HG03432 (cell line): ENCODE results near the gene SAP30BP.

Experiments
- ATAC-seq: cut with Tn5 transposase; IDR thresholded peaks from one replicate; pipeline ENCODE4 v1.9.1; 2021; ENCODE audit warnings: mild to moderate bottlenecking, moderate library complexity; ENCODE audit not compliant: unreplicated experiment

SAP30BP gene

DNA sequence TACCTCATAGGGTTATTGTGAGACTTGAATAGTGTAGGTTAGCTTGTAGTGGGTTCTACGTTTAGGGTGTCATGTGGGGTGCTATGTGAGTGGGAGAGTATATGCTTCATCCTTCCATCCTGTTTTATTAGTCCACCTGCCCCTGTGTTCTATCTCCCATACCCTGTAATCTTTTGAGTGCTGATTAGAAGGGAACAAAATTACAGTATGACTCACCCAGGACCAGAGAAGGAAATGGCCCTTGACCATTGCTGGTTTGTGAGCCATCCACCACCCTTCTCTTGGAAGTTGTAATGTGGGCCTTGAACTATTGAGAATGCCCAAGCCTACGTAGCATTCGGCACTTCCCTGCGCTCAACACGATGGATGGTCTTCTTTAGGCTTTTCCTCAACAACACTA is 17.1 kb downstream of the SAP30BP start:
- no peak for ATAC-seq

DNA sequence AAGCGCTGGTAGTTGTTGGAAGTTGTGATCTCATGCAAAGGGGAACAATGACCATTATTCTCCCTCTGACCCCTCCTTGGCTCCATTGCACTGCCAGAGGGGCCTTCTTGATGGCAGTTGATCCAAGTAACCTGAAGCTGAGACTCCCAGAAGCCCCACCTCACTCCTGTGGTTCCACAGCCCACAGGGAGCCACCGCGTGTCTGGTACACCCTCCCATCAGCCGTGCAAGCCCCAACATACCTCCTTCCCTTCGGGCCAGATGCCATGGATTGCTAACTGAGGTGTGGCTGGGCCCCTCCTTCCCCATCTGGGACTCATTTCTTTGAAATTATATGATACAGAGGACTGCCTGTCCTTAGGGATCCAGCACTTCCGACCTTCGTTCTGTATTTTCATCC is 17.8 kb downstream of the SAP30BP start:
- ATAC-seq, result no peak

DNA sequence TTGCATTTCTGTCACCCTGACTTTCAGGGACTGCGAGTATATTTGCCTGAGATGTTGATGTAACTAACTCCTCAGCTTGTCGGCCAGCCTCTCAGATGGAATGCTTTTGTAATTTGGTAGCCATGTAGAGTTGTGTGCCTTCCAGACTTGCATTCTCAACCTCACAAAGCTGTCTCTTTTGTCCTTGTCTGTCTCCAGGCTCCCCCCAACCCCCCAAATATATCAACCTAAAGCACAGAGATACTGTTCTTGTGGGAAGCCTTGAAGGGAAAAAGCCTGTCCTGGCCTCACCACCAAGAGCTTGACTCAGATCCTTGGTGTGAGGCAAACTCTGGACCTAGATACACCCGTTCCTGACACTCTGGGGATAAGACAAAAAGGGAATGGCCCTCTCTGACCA is 18.4 kb downstream of the SAP30BP start:
- no peak for ATAC-seq

DNA sequence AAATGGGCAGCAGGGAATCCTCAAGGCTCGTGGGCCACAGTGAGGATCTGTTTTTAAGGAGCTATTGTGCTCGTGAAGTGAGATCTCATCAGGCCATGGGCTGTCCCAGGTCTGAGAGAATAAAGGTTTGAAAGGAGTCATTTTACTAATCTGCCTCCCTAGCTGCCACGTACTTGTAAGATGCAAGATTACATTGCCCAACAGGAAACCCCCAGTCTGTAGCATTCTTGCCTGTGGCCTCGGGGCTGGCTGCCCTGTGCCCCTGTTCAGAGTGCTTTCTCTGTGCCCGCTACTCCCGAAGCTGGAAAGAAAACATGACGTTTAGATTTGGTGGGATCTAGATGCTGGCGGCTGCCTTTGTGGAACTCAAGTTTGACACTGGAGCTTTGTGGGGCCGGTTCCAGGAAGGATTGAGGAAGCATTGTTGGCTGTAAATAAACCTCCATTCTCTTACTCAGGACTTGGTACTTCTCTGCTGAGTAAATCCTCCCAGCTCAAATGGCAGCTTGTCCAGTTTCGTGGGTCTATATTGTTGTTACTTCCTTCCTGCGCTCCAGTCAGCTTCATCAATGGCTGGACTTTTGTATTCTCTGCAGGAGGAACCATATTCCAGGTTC is 21.2 kb downstream of the SAP30BP start:
- ATAC-seq, result no peak

DNA sequence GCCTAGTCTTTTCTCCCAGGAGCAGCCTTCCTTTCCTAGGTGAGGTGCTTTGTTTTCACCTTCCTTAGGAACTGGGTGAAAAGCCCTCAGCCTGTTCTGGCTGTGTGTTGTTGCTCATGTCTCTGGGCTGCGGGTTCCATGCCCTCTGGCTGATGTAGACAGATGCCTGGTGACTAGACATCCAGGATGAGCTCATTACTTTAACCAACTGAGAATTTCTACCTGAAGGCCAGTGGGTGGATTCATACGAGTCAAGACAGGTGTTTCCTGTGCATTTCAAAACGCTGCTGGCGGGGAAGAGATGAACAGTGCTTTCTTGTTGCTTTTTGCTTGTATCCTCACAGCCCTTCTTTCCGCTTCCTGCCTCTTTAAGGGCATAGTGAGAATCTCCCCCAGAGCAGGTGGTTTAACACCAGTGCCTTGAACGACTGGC is 22.3 kb downstream of the SAP30BP start:
- no peak for ATAC-seq

DNA sequence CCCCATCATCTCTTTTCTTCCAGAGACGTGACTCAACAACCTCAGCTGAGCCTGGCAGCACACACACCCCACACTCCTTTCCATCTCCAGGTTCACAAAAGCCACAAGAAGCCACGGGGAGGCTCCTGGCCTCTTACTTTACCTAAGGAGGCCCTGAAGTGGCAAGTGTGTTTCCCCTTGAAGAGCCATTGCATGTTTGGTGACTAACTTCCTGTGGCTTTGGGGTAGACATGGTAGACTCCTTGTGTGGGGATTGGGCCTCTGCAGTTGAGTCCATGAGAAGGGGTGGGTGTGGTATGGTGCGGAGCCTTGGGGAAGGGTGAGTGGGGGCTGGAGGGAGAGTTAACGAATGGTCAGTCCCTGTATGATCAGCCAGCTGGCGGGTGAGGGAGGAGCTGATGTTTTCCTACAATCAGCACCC is 24.2 kb downstream of the SAP30BP start:
- ATAC-seq, result no peak

DNA sequence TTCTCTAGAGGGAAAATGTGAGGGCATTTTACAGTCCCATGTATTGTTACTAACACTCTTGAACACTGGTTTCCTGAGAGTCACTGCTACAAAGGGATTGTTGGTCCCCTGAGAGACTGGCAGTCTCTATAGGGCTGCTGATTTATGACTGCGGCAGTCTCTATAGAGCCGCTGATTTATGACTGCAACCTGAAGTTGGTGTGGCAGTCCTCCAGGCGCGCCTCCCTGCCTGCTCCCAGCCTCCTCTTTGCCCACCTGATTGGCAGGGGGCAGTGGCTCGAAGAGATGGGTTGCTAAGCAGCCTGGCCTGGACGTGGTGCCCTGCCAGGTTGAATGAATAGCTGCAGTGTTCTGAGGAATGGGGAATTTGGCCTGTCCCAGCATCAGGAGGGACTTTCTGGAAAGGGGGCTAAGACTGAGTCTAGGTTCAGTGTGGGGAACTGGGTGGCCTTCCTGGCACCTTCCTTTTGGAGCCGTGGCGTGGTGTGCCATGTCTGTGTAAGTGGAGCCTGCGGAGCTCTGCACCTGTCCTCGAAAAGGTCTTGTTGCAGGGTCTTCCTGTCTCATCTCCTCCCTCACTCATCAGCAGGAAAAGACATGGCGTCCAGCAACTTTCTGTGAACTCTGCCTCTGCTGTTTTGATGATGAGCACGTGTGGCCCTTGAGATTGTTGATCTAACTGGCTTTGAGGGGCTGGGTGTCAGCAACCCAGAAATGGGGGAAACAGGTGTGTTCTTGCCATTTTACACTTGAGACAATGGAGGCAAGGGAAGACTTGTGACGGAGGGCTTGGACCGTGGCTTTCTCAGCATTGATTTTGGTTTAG is 24.9 kb downstream of the SAP30BP start:
- ATAC-seq, result no peak

DNA sequence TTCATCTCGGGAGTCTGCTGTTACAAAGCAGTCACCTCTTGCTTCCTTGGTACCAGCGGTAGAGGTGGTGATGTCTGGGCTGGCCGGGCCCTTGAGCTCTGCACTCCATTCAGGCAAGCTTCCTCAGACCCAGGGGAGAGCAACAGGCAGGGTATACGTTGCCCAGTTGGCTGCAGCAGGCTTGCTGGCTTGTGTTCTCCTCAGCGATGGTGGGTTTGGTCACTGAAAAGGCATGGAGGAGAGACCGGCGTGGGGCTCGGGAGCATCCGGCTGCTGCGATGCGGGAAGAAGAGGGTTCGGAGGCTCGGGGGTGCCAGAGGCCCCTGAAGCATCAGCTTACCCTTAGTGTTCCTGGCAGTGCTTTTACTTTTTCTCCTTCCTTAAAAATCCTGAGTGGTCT is 25.8 kb downstream of the SAP30BP start:
- ATAC-seq, result no peak

DNA sequence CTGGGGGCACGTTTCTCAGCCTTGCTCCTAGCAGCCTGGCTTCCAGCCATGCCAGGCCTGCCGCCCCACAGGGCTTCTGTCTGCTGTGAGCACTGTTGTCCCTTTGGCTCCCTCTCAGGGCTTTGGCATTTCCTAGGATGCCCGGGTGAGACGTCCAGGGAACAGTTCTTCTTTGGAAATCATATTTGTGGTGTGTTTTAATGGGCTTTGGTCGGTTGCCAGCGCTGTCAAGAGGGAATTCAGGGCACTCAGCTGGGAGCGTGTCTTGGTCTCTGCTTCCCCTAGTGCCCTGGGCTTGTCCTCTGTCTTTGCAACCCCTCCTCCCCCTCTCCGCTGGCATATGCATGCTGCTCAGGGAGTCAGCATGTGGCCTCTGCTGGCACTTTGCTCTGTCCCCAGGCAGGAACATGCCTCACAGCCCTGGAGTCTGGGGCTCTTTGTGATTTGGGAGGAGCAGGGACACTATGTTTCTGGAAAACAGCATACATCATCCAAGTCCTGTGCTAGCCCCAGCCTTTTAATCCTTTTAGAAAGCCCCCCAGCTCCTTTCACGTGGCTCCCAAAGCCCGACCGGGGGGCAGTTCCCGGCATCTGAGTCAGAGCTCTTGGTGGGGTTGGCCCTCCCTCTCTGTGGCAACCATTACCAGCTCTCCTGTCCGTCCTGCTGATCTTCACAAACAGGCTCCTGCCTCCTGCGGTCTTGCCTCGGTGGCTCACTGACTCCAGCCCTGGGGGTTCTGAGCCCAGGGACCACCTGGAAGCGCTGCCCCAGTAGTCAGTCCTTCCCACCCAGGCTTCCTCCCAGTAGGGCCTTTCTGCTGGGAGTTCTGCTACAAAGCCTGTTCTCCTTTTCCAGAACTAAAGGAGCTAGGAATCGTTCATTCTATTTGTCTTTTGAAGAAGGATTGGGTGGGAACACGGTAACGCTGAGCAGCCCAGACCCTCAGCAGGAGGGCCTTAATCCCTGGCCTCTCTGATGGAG is 26.7 kb downstream of the SAP30BP start:
- no peak for ATAC-seq

DNA sequence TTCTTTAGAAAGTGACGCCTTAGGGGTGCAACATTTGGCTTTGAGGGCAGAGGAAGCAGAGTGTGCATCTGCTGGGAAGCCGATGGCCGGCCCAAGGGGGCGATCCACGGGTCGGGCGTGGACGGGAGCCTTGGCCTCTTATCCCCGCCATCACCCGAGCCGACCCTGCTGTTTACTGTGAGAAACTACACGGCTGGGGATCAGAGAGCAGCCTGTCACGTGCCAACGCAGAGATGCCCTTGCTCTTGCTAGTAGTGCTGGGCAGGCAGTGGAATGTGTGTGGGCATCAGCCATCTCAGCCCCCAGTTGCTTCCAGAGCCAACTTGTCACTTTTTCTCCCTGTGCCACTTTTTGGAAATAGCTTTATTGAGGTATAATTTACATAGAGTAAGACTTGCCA is 27.4 kb downstream of the SAP30BP start:
- ATAC-seq, result no peak

DNA sequence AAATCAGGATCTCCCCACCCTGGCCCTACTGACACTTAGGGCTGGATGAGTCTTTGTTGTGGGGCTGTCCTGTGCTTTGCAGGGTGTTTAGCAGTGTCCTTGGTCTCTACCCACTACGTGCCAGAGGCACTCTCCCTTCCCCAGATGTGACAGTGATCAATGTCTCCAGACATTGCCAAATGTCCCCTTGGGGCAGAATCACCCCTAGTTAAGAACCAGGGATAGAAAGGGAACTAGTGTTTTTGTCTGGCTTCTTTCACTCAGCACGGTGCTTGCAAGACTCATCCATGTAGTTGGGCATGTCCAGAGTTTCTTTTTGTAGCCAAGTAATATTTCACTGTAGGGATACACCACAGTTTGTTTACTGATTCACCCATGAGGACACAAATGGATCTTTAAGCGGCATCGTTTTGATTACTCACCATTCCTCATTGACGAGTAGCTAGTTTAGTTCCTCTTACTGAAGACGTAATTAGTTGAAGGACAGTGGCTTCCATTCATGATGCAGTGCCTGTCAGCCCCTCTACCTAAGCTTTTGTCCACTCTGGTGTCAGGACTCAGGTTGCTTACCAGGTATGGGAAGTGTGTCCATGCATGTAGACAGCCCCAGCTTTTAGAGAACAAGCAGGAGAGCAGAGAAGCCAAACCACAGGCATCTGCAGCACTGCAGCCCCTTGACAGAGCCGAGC is 28.1 kb downstream of the SAP30BP start:
- ATAC-seq, result no peak

DNA sequence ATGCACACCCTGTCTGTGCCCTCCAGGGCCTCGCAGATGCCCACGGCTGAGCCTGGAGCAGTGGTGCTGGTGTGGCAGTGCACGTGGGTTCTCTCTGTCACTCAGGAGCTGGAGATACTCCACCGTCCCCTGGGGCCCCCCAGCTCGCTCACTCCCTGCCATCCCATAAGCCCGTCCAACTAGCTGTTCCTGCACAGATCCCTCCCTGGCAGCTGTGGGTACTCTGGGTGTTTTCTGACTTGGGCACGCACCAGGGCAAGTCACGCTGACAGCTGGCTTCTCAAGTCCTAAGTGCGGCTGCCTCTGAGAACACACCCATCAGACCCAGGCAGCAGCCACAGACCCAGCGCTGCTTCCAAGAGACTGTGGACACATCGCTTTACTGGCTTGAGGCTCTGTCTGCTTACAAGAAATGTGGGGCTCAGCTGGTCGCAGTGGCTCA is 28.7 kb downstream of the SAP30BP start:
- ATAC-seq, result no peak

DNA sequence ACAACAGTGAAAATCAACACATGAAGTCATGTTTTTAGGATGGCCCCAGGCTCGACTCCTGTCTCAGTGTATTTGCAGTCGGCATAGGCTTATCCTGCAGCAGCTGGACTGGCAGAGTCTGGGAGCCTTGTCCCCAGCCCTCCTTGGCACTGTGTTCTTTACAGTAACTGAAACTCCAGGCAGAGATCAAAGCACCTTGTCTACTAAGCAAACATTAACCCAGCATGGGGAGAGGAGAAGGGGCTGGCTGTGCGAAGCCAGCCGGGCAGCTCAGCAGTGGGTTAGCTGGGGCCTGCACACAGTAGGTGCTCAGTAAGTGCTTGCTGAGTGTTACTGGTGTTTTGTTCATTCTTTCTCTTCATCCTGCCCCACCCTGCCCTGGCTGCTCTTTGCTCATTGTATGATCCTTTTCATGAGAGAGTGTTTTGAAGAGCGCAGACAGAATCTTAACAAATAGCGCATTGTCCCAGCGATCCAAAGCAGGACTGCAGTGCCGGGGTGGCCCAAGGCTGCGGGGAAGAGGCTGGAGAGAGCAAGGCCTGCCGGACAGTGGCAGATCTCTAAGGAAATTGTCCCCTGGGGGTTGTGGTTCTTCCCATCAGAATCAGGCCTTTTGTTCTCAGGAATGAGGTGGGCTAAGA is 30.6 kb downstream of the SAP30BP start:
- no peak for ATAC-seq

DNA sequence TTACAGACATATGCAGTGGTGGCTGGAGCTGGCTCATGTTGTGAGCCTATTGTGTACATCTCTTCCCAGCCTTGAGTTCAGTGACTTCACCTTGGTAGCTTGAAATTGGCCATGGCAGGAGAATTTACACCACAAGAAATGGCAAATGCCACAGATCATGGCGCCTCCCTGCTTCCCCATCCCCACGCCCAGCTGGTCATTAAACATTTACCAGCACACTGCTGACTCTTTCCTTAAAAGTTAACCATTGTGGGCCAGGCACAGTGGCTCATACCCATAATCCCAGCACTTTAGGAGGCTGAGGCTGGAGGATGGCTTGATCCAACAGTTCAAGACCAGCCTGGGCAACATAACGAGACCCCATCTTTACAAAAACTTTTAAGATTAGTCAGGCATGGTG is 31.5 kb downstream of the SAP30BP start:
- ATAC-seq, result no peak

DNA sequence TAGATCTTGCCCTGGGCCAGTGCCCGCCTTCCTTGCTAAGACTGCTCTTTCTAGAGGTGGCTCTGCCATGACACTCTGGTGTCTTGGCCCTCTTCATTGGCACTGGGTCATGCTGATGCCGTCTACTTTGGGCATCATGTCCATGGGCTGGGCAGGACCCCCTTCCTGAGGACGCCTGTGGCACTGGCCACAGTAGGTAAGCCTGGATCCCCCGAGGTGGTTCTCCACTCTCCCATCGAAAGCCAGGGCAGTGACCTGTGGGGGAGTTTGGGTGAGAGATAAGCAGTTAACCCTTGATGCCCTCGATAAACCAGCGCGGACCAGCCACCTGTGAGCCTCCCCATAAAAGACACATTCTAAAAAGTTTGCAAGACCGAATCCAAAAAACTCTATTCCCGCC is 34.1 kb downstream of the SAP30BP start:
- ATAC-seq, result no peak

DNA sequence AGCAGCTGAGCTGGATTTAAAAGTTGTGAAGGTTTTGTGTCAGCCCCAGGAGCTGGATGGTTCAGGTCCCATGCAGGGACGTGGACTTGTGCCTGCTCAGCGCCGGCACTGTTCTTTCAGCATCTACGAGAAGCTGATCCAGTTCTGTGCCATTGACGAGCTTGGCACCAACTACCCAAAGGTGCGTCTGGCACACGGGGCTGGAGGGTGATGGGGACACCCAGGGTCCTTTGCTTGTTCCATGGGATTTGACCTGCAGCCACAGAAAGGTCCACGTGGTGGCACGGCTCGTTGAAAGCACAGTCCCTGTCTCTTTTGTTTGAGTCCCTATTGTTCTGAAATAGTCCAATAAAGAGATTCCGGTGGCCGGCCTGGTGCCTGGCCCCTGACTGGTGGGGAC is 36.1 kb downstream of the SAP30BP start:
- ATAC-seq, result no peak

DNA sequence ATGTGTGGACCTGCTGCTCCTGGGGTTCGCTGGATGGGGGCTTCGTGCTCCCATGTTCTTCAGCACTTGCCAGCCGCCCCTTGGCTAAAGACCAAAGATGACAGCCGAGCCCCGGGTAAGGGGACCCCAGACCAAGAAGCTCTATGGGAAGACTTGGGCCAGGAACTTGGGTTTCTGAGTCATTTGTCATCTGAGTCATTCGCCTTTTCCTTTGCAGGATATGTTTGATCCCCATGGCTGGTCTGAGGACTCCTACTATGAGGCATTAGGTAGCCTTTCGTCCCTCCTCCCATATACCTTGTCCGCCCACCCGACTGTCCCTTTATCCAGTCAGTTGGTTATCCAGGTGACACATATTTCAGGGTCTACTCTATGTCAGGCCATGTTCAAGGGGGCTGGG is 36.5 kb downstream of the SAP30BP start:
- no peak for ATAC-seq

DNA sequence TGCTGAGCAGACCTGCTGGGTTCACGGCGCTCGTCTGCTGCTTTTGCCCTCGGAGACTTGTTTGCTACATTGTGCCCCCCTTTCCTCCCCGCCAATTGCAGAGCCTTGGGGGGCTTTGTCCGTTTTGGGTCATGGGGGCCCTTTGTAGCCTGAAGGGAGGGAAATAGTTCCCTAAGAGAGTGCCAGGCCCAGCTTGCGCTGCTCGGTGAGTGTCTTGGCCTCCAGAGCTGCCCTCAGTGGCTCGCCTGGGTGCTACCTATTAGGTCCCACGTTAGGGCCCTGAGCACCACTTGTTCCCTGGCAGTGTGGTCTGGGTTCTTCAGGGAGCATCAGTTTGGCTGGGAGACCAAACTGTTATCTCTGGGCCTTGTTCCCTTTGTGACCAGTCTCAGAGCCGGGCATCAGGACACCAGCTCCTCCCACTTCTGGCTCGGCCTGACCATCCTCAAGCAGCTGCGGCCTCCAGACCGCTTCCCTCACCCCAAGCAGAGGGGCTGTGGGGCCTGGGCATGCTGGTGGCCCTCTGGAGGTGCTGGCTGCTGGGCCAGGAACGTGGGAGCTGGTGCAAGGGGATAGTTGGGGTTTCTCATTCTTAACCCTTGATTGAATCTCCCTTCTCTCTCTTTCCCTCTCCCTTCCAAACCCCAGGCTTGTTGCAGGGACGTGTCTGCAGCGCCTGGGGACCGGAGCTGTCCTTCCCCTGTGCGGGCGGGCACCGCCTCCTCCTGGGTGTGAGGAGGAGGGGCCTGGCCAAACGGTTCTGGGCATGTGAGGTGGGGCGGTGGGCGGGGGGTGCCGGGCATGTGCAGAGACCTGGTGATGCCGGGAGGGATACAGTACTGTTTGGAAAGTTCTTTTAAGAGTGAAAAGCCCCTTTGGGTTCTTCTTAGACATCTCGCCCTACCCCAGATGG is 38.1 kb downstream of the SAP30BP start:
- ATAC-seq, result no peak

DNA sequence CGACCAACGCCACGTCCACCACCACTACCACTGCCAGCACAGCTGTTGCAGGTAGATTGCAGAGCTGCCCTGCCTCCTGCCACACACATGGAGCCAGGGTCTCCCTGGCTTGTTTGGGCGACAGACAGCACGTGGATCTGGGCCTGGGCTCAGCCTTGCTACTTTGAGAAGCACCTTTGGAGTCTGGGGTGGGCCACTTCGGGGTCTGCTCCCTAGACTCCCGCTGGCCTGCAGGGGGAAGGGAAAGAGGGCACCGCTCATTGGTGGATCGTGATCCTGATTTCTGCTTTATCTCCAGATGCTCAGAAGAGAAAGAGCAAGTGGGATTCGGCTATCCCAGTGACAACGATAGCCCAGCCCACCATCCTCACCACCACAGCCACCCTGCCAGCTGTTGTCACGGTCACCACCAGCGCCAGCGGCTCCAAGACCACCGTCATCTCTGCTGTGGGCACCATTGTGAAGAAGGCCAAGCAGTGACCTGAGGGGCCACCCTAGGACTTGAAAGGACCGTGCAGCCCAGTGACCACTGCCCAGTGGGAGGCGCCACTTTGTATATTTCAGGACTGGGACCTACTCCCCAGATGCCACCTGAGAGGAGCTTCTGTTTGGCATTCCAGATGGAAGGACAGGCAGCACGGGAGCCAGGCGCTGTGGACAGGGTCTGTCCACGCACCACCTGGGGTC is 39.0 kb downstream of the SAP30BP start:
- ATAC-seq, result no peak
